ENCODE measurements around the gene PALLD.
A peak's percentile ranks its signal among the peaks of the same experiment; 100 is the strongest.

PALLD gene

DNA sequence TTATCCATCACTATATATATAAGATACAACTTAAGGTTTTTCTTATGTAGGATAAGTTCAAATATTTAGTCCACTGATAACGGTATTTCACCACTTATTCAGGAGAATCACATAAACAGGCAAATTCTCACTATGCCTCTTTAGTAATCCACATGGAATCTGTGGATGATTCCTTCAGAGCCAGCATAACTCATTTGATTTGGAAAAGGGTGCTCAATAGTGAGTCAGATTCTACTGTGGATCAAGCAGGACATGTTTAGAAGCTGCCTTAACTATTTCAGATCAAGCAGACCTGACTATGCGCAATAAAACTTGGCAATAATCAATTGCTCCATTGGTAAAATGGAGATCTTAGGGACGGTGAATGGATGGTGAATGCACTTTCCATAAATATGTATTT, 329.1 kb downstream of the PALLD start:
- no peak for TF ChIP-seq CTCF (IDR thresholded peaks at IDR 0.05)
- no peak for DNase-seq (ENCODE audit: low spot score)
- H3K4me3 ChIP-seq, result no peak overlapping the region
- H3K27ac ChIP-seq, result no peak overlapping the region

DNA sequence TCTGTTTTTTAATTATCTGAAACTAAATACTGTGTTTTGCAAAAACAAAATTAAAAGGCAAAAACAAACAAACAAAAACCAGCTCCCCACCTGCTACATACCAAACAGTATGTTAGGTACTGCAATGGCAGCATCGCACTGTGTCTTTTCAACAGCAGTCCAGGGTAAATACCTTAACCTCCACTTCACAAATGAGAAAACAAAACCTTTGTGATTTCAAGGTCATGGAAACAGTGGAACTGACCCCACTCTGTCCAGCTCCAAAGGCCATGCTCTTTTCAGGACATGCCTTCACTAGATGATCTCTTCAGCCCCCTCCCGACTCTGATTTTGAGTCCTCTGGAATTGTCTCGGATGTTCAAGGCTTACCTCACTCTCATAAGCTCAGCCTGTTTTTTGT, 329.8 kb downstream of the PALLD start:
- TF ChIP-seq CTCF (IDR thresholded peaks at IDR 0.05), result no peak
- Histone ChIP-seq H3K27ac (no peak overlapping the region), H3K4me3 (no peak overlapping the region)
- no peak for DNase-seq (ENCODE audit: low spot score)

DNA sequence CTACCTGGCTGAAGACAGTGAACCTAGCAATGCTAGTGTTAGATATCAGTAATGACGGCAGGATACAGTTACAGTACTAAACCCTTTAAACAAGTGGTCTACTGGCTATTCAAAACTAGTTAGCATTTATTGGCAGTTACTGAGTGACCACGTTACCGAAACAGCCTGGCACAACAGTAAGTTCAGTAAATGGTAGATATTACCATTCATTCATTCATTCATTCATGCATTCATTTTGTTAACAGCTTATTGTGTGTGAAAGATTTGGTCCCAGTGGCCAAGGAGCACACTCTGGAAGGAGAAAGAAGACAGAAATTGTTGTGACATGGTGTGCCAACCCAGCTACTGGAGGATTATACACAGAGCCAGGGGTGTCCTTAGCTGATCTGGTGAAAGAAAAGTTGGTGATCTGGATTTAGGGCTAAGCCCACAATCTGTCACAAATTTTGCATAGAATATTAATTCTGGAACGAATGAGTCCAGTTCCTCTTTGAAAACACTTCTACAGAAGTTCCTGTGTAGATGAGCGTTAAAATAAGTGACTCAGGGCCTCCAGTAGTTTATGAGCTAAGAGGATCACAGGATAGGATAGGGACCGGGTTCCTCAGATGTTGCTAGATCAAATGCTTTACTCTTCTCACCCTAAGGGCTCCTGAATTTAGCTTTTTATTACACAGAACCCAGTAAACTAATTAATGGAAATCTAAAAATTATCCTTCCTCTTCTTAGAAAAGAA, 334.1 kb downstream of the PALLD start:
- H3K4me3 ChIP-seq, result peak overlapping the region; percentile 75
- no peak for DNase-seq (ENCODE audit: low spot score)
- peak overlapping the region; percentile 95 to 98 for H3K27ac ChIP-seq
- no peak for TF ChIP-seq CTCF (IDR thresholded peaks at IDR 0.05)

GRCh38 chr4:168831585-168831918, 334.7 kb downstream of the PALLD start:
- no peak for TF ChIP-seq CTCF (IDR thresholded peaks at IDR 0.05)
- Histone ChIP-seq H3K27ac (peak overlapping the region; percentile 95 to 98), H3K4me3 (peak overlapping the region; percentile 75)
- DNase-seq (ENCODE audit: low spot score), result no peak

DNA sequence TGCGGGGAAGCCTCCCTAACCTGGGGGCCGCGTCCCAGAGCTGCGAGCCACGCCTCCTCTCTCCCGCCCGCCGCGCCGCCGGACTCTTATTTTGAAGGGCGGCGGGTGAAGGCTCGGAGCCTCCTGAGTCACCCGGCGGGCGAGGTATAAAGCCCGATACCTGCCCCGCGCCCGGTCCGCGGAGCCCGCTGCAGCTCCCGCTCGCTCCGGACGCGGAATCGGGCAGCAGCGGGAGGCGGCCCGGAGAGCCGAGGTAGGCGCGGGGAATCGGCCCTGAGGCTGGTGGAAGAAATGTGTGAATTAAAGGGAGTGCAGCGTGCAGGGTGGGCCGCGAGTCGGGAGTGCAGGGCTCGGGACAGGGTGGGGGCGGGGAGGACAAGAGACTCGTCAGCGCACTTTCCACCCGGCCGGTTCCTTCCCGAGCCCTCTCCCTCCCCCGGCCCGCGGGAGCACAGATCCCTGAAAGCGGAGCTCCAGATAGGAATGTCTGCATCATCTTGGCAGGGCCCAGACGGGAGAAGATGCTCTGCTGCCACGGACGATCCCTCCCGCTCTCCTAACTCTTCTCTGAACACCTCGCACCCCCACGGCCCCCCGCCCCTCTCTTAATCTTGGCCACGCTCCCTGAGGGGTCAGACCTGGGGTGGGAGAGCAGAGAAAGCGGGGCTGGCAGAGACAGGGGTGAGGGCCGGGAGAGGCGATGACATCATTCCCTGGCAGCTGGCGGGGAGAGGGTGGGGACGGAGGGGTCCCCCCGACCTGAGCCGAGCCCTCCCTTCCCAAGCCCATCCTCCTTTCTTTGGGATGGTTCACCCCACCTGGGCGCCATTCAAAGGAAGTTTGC, 335.3 kb downstream of the PALLD start:
- DNase-seq (ENCODE audit: low spot score), result peak; percentile 89
- no peak for TF ChIP-seq CTCF (IDR thresholded peaks at IDR 0.05)
- Histone ChIP-seq H3K4me3 (peak overlapping the region; percentile 75), H3K27ac (peak overlapping the region; percentile 95 to 98)

- Histone ChIP-seq H3K27ac (peak overlapping the region; percentile 95 to 98), H3K4me3 (peak overlapping the region; percentile 75)
- no peak for TF ChIP-seq CTCF (IDR thresholded peaks at IDR 0.05)
- DNase-seq (ENCODE audit: low spot score), result peak; percentile 81
Measured at GRCh38 chr4:168832763-168833575, 336.1 kb downstream of the PALLD start.

Measured in coronary artery (tissue), 2 donors.